Muscle layer of duodenum (tissue), 2 donors: ENCODE data around the gene THSD7A.

Experiments
- H3K27ac ChIP-seq: one replicate; pipeline ENCODE4 v1.7.0; 2013; ENCODE audit warnings: mild to moderate bottlenecking, low read length
- H3K27me3 ChIP-seq: one replicate; pipeline ENCODE4 v1.7.0; 2013; ENCODE audit warnings: low read depth, mild to moderate bottlenecking, control low read depth, low read length
- H3K36me3 ChIP-seq, 2 donors: one replicate each; pipeline ENCODE4 v1.7.0; 2013; ENCODE audit warnings: low read length in 2 of 2, control low read depth in 1 of 2, mild to moderate bottlenecking in 1 of 2; ENCODE audit not compliant: insufficient read depth in 2 of 2, control insufficient read depth in 1 of 2
- H3K4me1 ChIP-seq, 2 donors: one replicate each; pipeline ENCODE4 v1.7.0; 2013; ENCODE audit warnings: low read length in 2 of 2, mild to moderate bottlenecking in 2 of 2, control low read depth in 1 of 2, moderate library complexity in 1 of 2; ENCODE audit not compliant: insufficient read depth in 2 of 2, control insufficient read depth in 1 of 2
- H3K4me3 ChIP-seq, 2 donors: one replicate each; pipeline ENCODE4 v1.7.0; 2013; ENCODE audit warnings: low read length in 2 of 2, low read depth in 1 of 2, mild to moderate bottlenecking in 1 of 2
- H3K9me3 ChIP-seq, 2 donors: one replicate each; pipeline ENCODE4 v1.7.0; 2013; ENCODE audit warnings: low read length in 2 of 2, control low read depth in 1 of 2, mild to moderate bottlenecking in 1 of 2; ENCODE audit not compliant: control insufficient read depth in 1 of 2
- donor health status: healthy.

Gene THSD7A

DNA sequence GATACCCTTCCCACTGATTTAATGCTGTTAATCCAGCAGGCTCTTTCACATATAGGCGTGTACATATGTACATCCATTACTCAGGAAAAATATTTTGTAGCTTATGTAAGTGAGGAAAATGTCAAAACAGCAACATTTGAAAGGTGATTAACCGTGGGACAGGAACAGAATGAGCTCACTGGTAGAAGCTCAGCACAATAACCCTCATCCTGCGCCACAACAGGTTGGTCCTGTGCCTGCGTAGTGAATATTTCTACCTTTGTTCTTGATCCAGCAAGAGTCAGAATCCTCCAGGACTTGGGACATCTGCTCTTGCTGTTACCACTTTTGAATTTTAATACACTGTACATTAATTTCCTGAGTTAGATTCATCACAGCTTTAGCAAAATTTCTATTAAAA is 359.4 kb downstream of the THSD7A start:
- Histone ChIP-seq H3K36me3 (no peaks in the 10 kb centered on the region), H3K4me3 (no peak overlapping the region), H3K27me3 (no peaks in the 10 kb centered on the region), H3K27ac (no peak overlapping the region), H3K9me3 (no peaks in the 10 kb centered on the region), H3K4me1 (no peaks in the 10 kb centered on the region)

DNA sequence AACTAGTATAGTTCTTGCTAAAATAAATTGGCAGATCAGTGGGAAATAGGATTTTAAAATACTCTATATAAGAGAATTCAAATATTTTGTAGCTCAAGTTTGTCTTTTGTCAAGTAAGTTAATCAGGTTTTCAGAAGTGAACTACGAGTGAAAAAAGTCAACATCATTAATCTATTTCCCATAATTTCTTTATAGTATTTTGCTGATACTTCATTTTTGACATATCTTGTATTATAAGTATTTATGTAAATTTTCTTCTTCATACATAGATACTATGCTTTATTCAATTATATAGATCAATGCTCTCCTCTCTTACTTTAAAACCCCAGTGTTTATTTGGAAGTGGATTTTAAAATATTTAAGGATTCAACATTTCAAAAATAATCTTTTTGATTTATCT is 360.7 kb downstream of the THSD7A start:
- H3K27me3 ChIP-seq: no peaks in the 10 kb centered on the region
- no peaks in the 10 kb centered on the region for H3K9me3 ChIP-seq
- no peak overlapping the region for H3K27ac ChIP-seq
- no peak overlapping the region for H3K4me3 ChIP-seq
- H3K4me1 ChIP-seq: no peaks in the 10 kb centered on the region
- H3K36me3 ChIP-seq: no peaks in the 10 kb centered on the region

DNA sequence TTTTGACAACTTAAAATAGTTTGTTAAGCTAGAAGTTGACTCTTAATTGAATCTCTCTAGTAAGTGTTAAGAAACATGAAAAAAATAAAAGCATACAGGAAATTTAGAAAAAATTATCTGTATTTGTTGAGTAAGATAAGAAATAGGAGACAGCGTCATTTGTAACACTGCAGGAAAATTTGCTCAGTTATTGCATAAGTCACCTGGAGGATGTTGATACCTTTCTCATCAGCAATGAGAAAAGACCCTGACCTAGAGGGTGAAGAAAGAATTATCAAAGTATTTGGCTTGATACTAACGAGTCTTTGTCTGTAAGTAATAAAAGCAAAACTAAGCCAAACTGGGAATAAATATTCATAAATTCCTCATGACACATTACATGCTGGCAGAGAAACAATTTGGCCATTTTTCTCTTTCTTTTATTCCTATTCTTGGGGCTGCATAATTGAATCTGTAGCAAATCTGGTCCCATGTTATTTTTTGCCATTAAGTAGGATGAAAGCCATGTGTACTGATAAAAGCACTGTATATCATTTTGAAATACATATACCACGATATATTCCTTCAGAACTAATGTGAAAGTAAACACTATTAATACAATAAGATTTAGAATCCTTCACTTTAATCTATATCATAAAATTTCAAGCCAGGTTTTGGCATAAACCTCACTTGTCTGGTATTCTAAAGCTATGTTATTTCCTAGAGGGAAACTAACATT is 362.8 kb downstream of the THSD7A start:
- H3K9me3 ChIP-seq: no peaks in the 10 kb centered on the region
- H3K36me3 ChIP-seq: no peaks in the 10 kb centered on the region
- no peak overlapping the region for H3K27ac ChIP-seq
- no peaks in the 10 kb centered on the region for H3K27me3 ChIP-seq
- H3K4me3 ChIP-seq: no peak overlapping the region
- H3K4me1 ChIP-seq: no peaks in the 10 kb centered on the region

DNA sequence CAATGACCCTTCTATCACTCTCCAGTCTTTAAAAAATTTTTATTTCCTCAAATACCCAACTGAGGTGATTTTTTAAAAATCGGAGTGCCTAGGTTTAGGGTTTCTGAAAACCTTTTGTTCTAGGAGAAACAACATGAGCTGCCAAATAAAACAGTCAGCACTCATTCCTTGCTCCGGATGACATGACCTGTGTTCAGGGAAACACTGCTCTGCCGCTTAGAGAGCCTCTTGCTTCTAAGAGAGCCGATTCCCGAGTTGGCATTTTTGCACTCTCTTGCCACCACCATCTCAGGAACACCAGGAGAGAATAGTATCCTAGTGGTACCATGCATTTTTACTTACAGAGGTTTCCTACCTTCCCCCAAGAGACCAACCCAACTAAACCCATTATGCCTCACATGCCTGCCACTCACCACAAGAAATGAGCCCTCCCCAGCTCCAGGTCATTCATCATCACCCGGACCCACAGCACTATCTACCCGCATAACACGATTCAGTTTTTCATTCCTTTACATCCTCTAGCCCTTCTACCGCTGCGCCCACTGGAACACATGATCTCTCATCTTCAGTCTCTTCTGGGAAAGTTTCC is 365.4 kb downstream of the THSD7A start:
- no peaks in the 10 kb centered on the region for H3K9me3 ChIP-seq
- no peaks in the 10 kb centered on the region for H3K27me3 ChIP-seq
- H3K4me3 ChIP-seq: no peak overlapping the region
- H3K27ac ChIP-seq: no peak overlapping the region
- no peaks in the 10 kb centered on the region for H3K4me1 ChIP-seq
- H3K36me3 ChIP-seq: no peaks in the 10 kb centered on the region

DNA sequence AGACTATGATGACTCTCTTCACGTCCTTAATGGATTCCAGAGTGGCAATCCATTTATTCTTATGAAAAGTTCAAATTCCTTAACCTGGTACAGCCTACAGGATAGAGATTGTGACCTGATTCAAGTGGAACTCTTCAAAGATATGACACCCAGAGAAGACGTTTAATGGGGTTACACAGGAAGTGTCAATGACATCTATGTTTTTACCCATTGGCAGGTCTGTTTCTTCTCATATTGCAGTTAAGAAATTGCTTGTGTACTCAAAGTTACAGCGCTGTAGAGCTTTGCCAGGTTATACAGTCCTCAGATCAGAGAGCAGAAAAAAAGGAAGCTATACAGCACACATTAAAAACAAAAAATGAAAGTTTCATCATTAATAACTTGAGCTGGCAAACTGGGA is 367.4 kb downstream of the THSD7A start:
- Histone ChIP-seq H3K4me1 (no peaks in the 10 kb centered on the region), H3K27ac (no peak overlapping the region), H3K9me3 (no peaks in the 10 kb centered on the region)

DNA sequence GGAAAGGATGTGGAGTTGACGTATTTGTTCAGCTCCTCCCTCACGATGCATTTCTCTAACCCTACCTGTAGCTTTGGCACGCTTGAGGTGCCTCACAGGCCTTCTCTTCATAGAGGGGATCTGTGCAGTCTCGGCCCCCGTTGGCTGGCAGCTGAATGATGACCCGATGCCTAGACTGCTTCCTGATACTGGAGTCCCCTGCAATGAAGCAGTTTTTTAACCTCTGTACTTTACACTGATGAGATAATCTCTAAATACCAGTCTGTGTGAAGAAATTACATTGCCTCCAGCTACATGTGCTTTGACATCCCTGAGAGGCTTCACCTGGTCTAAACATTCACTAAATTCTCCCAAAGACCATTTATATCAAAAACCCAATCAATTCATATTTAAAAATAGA is 370.1 kb downstream of the THSD7A start:
- H3K36me3 ChIP-seq: no peaks in the 10 kb centered on the region
- H3K27ac ChIP-seq: no peak overlapping the region
- H3K27me3 ChIP-seq: no peaks in the 10 kb centered on the region
- no peak overlapping the region for H3K4me3 ChIP-seq
- no peaks in the 10 kb centered on the region for H3K9me3 ChIP-seq
- H3K4me1 ChIP-seq: no peaks in the 10 kb centered on the region

More for the DNA sequence above, 367.4 kb downstream of the THSD7A start:
- no peaks in the 10 kb centered on the region for H3K36me3 ChIP-seq
- H3K27me3 ChIP-seq: no peaks in the 10 kb centered on the region
- H3K4me3 ChIP-seq: no peak overlapping the region

DNA sequence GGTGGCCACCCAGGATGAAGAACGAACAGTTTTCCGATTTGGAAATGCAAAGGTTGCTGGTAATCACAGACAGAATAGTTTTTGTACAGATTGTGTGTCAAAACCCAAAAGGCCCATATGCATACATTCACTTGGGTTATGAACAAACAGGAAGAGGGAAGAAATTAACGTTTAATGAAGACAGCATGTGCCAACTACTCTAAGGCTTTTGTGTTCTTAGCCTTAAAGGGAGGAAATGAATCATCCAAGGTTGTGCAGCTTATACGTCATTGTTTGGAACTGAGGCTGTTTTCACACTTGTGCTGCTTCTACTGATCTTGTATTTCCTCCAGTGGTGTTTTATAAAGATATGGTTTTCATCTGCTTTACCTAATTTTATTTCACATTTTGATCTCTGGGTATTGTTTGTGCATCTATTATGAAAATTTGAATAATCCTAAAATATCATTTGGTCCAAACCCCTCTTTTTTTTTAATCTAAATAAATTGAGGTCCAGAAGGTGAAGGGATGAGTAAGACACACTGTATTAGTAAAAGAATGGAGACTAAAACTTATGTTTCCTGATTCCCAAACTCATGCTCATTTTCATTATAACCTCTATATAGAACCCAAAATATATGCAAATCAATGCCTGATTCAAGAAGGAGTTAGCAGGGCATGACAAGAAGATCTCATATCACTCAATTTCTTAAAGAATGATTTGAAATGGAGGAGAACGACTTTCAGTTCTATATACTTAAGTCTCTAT is 373.1 kb downstream of the THSD7A start:
- Histone ChIP-seq H3K4me3 (no peak overlapping the region), H3K27ac (no peak overlapping the region), H3K27me3 (no peaks in the 10 kb centered on the region), H3K9me3 (no peaks in the 10 kb centered on the region), H3K4me1 (no peaks in the 10 kb centered on the region), H3K36me3 (no peaks in the 10 kb centered on the region)

DNA sequence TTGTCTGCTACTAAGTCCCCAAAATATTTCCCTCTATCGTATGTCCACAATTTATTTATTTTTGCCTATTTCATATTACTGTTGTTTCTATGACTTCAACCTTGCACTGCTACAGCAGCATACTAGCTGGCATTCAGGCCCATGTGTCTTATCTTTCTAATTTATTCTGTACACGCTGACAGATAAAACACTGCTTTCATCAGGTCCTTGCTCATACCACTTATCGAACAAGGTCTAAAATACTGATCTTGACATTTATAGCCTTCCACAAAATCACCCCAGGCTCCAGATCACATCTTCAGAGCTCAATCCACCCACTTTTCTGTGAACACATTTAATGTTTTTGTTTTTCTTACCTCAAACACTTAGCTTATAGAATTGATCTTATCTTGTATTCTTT is 374.6 kb downstream of the THSD7A start:
- Histone ChIP-seq H3K27ac (no peak overlapping the region), H3K27me3 (no peaks in the 10 kb centered on the region), H3K9me3 (no peaks in the 10 kb centered on the region), H3K4me1 (no peaks in the 10 kb centered on the region), H3K4me3 (no peak overlapping the region), H3K36me3 (no peaks in the 10 kb centered on the region)

DNA sequence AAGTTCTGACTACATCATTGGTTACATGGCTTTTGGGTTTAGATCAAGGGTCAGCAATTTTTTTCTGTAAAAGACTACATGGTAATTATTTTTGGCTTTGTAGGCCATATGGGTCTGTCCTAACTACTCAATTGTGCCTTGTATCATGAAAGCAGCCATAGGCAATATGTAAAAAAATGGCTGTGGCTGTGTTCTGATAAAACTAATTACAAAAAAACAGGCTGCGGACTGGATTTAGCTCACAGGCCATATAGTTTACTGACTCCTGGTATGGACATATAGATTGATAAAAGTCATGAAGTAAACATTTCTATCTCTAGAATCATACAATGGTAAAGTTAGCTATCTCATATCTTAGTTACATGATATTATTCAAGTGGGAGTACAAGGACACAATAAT is 375.4 kb downstream of the THSD7A start:
- Histone ChIP-seq H3K27ac (no peak overlapping the region), H3K27me3 (no peaks in the 10 kb centered on the region), H3K36me3 (no peaks in the 10 kb centered on the region), H3K9me3 (no peaks in the 10 kb centered on the region), H3K4me1 (no peaks in the 10 kb centered on the region), H3K4me3 (no peak overlapping the region)

DNA sequence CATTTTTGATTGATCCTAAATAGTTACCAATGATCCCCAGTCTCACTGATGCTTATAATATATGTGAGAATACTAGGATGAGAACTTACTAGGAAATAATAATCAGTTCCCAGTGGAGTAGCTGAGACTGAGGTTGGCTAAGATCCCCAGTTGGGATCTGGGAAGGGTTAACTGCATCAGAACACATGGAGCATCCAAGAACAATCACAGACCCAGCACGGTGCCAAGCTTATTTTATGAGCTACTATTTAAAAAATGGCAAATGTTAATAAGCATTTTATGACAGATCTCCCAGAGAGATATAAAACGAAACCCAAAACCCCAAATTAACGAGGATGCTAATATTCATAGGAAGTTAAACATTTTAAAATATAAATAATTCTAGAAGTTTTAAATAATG is 379.5 kb downstream of the THSD7A start:
- Histone ChIP-seq H3K27ac (no peak overlapping the region), H3K9me3 (no peaks in the 10 kb centered on the region), H3K4me3 (no peak overlapping the region), H3K4me1 (no peaks in the 10 kb centered on the region), H3K36me3 (no peaks in the 10 kb centered on the region), H3K27me3 (no peaks in the 10 kb centered on the region)

DNA sequence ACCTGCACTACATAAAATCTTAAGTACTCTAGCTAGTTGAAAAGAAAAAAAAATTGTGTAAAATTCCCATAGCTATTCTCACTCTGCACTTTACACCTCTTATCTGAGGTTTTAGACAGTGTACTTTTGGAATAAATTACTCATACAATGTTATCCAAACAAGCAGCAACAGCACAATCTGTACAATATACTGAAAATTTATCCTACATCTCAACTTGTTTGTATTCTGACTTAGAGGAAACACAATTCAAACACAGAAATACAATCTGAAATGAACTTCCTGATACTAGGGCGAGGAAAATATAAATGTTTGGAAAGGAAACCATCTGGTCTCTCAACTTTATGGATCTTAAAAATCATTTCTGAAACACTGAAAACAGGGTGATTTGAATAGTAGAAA is 381.7 kb downstream of the THSD7A start:
- H3K27me3 ChIP-seq: no peaks in the 10 kb centered on the region
- no peaks in the 10 kb centered on the region for H3K4me1 ChIP-seq
- H3K36me3 ChIP-seq: no peaks in the 10 kb centered on the region
- H3K9me3 ChIP-seq: no peaks in the 10 kb centered on the region
- no peak overlapping the region for H3K27ac ChIP-seq
- no peak overlapping the region for H3K4me3 ChIP-seq
